H1 (cell line): ENCODE results near the gene UBR3. TPM values are rescaled to one million over a fixed set of nuclear protein-coding genes. Genes with fewer than 3 reads are reported as not detected.

Source experiments
- CTCF ChIA-PET: fragments of 300-600 bp; sonication (Branson Sonifier 250); formaldehyde crosslinking; loops from one replicate; lab custom pipeline; 2021; ENCODE audit not compliant: partially characterized antibody; lab: Charles Lee
- POLR2A ChIA-PET: fragments of 300-600 bp; sonication (Branson Sonifier 250); formaldehyde crosslinking; loops from one replicate; lab custom pipeline; 2021; ENCODE audit warnings: inconsistent platforms; ENCODE audit not compliant: partially characterized antibody; lab: Charles Lee
- DNase-seq, 2 experiments: peaks; one replicate each; pipeline versions ENCODE4 v3.0.0 to v3.0.0-alpha.2; 2010 to 2022; ENCODE audit warnings: low spot score in 2 of 2, low read depth in 1 of 2, mixed read lengths in 1 of 2
- FAIRE-seq: peaks from 2 replicates; lab custom pipeline; 2011; peaks lifted over from hg19 to GRCh38; lab: Jason Lieb, UNC
- H2AFZ ChIP-seq: 2 replicates; pipeline ENCODE4 v1.8.1; 2012; ENCODE audit warnings: low read length, inconsistent platforms
- H2AK5ac ChIP-seq: 2 replicates; pipeline ENCODE4 v1.6.1; 2013; ENCODE audit warnings: low read depth, low read length
- H2BK120ac ChIP-seq: replicated peaks from 2 replicates; pipeline ENCODE3; 2013; ENCODE audit warnings: low read depth, low read length, inconsistent platforms
- H2BK12ac ChIP-seq: 2 replicates; pipeline ENCODE4 v1.6.1; 2013; ENCODE audit warnings: low read depth, low read length
- H2BK15ac ChIP-seq: 2 replicates; pipeline ENCODE4 v1.6.1; 2013; ENCODE audit warnings: low read length
- H2BK20ac ChIP-seq: 2 replicates; pipeline ENCODE4 v1.6.1; 2013; ENCODE audit warnings: low read length
- H2BK5ac ChIP-seq: 2 replicates; pipeline ENCODE4 v1.6.1; 2013; ENCODE audit warnings: low read depth, low read length
- H3K14ac ChIP-seq: 2 replicates; pipeline ENCODE4 v1.6.1; 2013; ENCODE audit warnings: inconsistent platforms; ENCODE audit not compliant: insufficient read length
- H3K18ac ChIP-seq: 2 replicates; pipeline ENCODE4 v1.6.1; 2013; ENCODE audit warnings: low read length; ENCODE audit errors: extremely low read depth
- H3K23ac ChIP-seq: 2 replicates; pipeline ENCODE4 v1.6.1; 2013; ENCODE audit warnings: inconsistent platforms; ENCODE audit not compliant: insufficient read length
- H3K23me2 ChIP-seq: 2 replicates; pipeline ENCODE4 v1.6.1; 2013; ENCODE audit warnings: low read depth, low read length
- H3K27ac ChIP-seq: 2 replicates; pipeline ENCODE4 v1.6.1; 2011; ENCODE audit warnings: low read depth, low read length, inconsistent platforms
- H3K27me3 ChIP-seq, 4 experiments: replicated peaks in 1 of 4; 1 replicate in 1 of 4; 2 replicates in 3 of 4; pipeline versions ENCODE4 v1.6.1 to v1.8.1; 2011 to 2013; ENCODE audit warnings: low read length in 3 of 4, mild to moderate bottlenecking in 3 of 4, inconsistent platforms in 2 of 4, mixed read lengths in 2 of 4, moderate library complexity in 1 of 4; ENCODE audit not compliant: control insufficient read depth in 3 of 4, insufficient read depth in 3 of 4; ENCODE audit errors: extremely low read depth in 1 of 4
- H3K36me3 ChIP-seq, 4 experiments: 2 replicates each; pipeline versions ENCODE4 v1.6.1 to v1.8.1; 2011 to 2013; ENCODE audit warnings: mild to moderate bottlenecking in 4 of 4, low read length in 3 of 4, moderate library complexity in 2 of 4, control low read depth in 1 of 4, inconsistent platforms in 1 of 4; ENCODE audit not compliant: insufficient read depth in 4 of 4, control insufficient read depth in 2 of 4
- H3K4ac ChIP-seq: replicated peaks from 2 replicates; pipeline ENCODE3; 2013; ENCODE audit warnings: low read length, low read depth, mixed read lengths, inconsistent platforms; ENCODE audit not compliant: insufficient read length
- H3K4me1 ChIP-seq, 4 experiments: replicated peaks in 1 of 4; 1 replicate in 1 of 4; 2 replicates in 3 of 4; pipeline versions ENCODE4 v1.6.1 to v1.8.1; 2011 to 2013; ENCODE audit warnings: low read length in 3 of 4, inconsistent platforms in 2 of 4, mixed read lengths in 1 of 4; ENCODE audit not compliant: insufficient read depth in 4 of 4, control insufficient read depth in 3 of 4
- H3K4me2 ChIP-seq, 2 experiments: 2 replicates each; pipeline versions ENCODE4 v1.6.1 to v1.8.1; 2011 to 2013; ENCODE audit warnings: low read depth in 2 of 2, low read length in 2 of 2, control low read depth in 1 of 2, inconsistent platforms in 1 of 2, mild to moderate bottlenecking in 1 of 2; ENCODE audit not compliant: insufficient read depth in 1 of 2
- H3K4me3 ChIP-seq, 4 experiments: fragments of 200-600, 300-600 bp in 1 of 4; sonication (generic), shearing (Covaris generic), sonication (Bioruptor Twin) in 1 of 4; 2 replicates each; pipeline versions ENCODE4 v1.5.1 to v1.8.1; 2011 to 2016; ENCODE audit warnings: low read length in 4 of 4, low read depth in 3 of 4, control low read depth in 2 of 4, inconsistent platforms in 2 of 4, mild to moderate bottlenecking in 2 of 4, mixed read lengths in 1 of 4, moderate library complexity in 1 of 4; ENCODE audit not compliant: insufficient read depth in 2 of 4; ENCODE audit errors: extremely low read depth in 1 of 4
- H3K56ac ChIP-seq: replicated peaks from 2 replicates; pipeline ENCODE3; 2013; ENCODE audit warnings: low read depth, mild to moderate bottlenecking, mixed read lengths, low read length, inconsistent platforms; ENCODE audit not compliant: insufficient read length
- H3K79me1 ChIP-seq: 2 replicates; pipeline ENCODE4 v1.6.1; 2013; ENCODE audit warnings: low read depth, low read length, control low read depth
- H3K79me2 ChIP-seq, 2 experiments: 2 replicates each; pipeline versions ENCODE4 v1.6.1 to v1.8.1; 2012 to 2013; ENCODE audit warnings: low read length in 2 of 2, mild to moderate bottlenecking in 2 of 2, inconsistent platforms in 1 of 2; ENCODE audit not compliant: insufficient read depth in 2 of 2, control insufficient read depth in 1 of 2
- H3K9ac ChIP-seq, 4 experiments: replicated peaks in 1 of 4; 1 replicate in 1 of 4; 2 replicates in 3 of 4; pipeline versions ENCODE4 v1.6.1 to v1.8.1; 2011 to 2013; ENCODE audit warnings: low read depth in 3 of 4, low read length in 3 of 4, control low read depth in 2 of 4, mild to moderate bottlenecking in 2 of 4, moderate library complexity in 2 of 4, inconsistent platforms in 1 of 4; ENCODE audit errors: extremely low read depth in 1 of 4
- H3K9me3 ChIP-seq, 2 experiments: 2 replicates each; pipeline versions ENCODE4 v1.6.1 to v1.8.1; 2012 to 2013; ENCODE audit warnings: mild to moderate bottlenecking in 2 of 2, moderate library complexity in 2 of 2, control low read depth in 1 of 2, inconsistent platforms in 1 of 2, low read depth in 1 of 2, low read length in 1 of 2, mixed read lengths in 1 of 2; ENCODE audit not compliant: insufficient read depth in 2 of 2
- H4K20me1 ChIP-seq, 2 experiments: replicated peaks in 1 of 2; 2 replicates each; pipeline versions ENCODE3 to v1.8.1; 2011 to 2013; ENCODE audit warnings: inconsistent platforms in 2 of 2, low read length in 2 of 2, mild to moderate bottlenecking in 1 of 2; ENCODE audit not compliant: insufficient read depth in 2 of 2, control insufficient read depth in 1 of 2
- H4K5ac ChIP-seq: 2 replicates; pipeline ENCODE4 v1.6.1; 2013; ENCODE audit warnings: low read length, low read depth, mixed read lengths, inconsistent platforms; ENCODE audit not compliant: insufficient read length
- H4K8ac ChIP-seq: 2 replicates; pipeline ENCODE4 v1.8.0; 2013; ENCODE audit warnings: mild to moderate bottlenecking, moderate library complexity, low read length, inconsistent platforms; ENCODE audit not compliant: insufficient read depth; ENCODE audit errors: extremely low read depth
- H4K91ac ChIP-seq: replicated peaks from 2 replicates; pipeline ENCODE3; 2013; ENCODE audit warnings: low read length, mixed read lengths, inconsistent platforms; ENCODE audit not compliant: insufficient read length
- BACH1 ChIP-seq: IDR thresholded peaks from 2 replicates; pipeline ENCODE4 v1.6.1; 2012; ENCODE audit warnings: low read length, improper control_type of control experiment
- BCL11A ChIP-seq, 2 experiments: IDR thresholded peaks; one replicate each; pipeline ENCODE4 v1.6.1; 2011; ENCODE audit warnings: low read depth in 2 of 2, low read length in 2 of 2, mild to moderate bottlenecking in 2 of 2
- CBX5 ChIP-seq: fragments of 300-800, 300-1000 bp; sonication (generic); IDR thresholded peaks from 2 replicates; pipeline ENCODE4 v1.7.1; 2016; ENCODE audit warnings: antibody characterized with exemption, low read length, low read depth
- CBX8 ChIP-seq: fragments of 300-800, 300-1000 bp; sonication (generic); IDR thresholded peaks from 2 replicates; pipeline ENCODE4 v1.7.1; 2016; ENCODE audit warnings: low read depth, low read length, borderline replicate concordance
- GTF2F1 ChIP-seq: IDR thresholded peaks from 2 replicates; pipeline ENCODE4 v1.6.1; 2012; ENCODE audit warnings: low read depth, low read length, improper control_type of control experiment, borderline replicate concordance
- HDAC6 ChIP-seq: IDR thresholded peaks from one replicate; pipeline ENCODE4 v1.7.1; 2012; ENCODE audit warnings: low read depth, mild to moderate bottlenecking, inconsistent platforms, low read length, moderate library complexity
- KDM1A ChIP-seq: fragments of 200-600, 300-600 bp; sonication (generic); IDR thresholded peaks from 2 replicates; pipeline ENCODE4 v1.7.1; 2016; ENCODE audit warnings: mild to moderate bottlenecking, low read length, borderline replicate concordance
- MAFK ChIP-seq: IDR thresholded peaks from 2 replicates; pipeline ENCODE4 v1.6.1; 2012; ENCODE audit warnings: low read depth, mild to moderate bottlenecking, improper control_type of control experiment, low read length
- POU5F1 ChIP-seq: IDR thresholded peaks from 2 replicates; pipeline ENCODE4 v1.6.1; 2011; ENCODE audit warnings: low read depth, mild to moderate bottlenecking, low read length, moderate library complexity
- SIRT6 ChIP-seq: IDR thresholded peaks from one replicate; pipeline ENCODE4 v1.7.1; 2012; ENCODE audit warnings: low read length, inconsistent platforms
- TAF7 ChIP-seq: optimal IDR thresholded peaks from 2 replicates; pipeline ENCODE3; 2011; ENCODE audit warnings: low read depth, mild to moderate bottlenecking, inconsistent platforms, low read length, moderate library complexity, borderline replicate concordance
- YY1 ChIP-seq: IDR thresholded peaks from 2 replicates; pipeline ENCODE4 v1.6.1; 2011; ENCODE audit warnings: low read depth, mild to moderate bottlenecking, low read length
- WGBS, 2 experiments: shearing (Covaris generic) in 1 of 2; methylation state at CpG; one replicate each; pipeline versions ENCODE4 v1.1.6 to v1.1.7; 2013 to 2015; ENCODE audit warnings: low lambda C conversion rate in 2 of 2, mixed read lengths in 2 of 2, inconsistent platforms in 1 of 2, low coverage in 1 of 2, missing lambda C conversion rate in 1 of 2; ENCODE audit not compliant: insufficient replicate concordance in 2 of 2, insufficient coverage in 1 of 2, insufficient read length in 1 of 2; ENCODE audit errors: extremely low coverage in 1 of 2, missing lambda C conversion rate in 1 of 2; 5-methylcytosine and 5-hydroxymethylcytosine counted together
- polyA plus RNA-seq, 7 experiments: library from polyadenylated mRNA; depleted of rRNA in 3 of 7; stranded (reverse) in 5 of 7; unstranded in 2 of 7; fragments of >200 nt in 5 of 7; fragments of 200-250 nt in 2 of 7; gene quantifications; 1 replicate in 5 of 7; 2 replicates in 1 of 7; 4 replicates in 1 of 7; pipeline versions ENCODE4 v1.2.1 to v1.2.3, GENCODE V29; 2011 to 2013; ENCODE audit warnings: missing spikeins in 2 of 7, mixed read lengths in 2 of 7
- total RNA-seq: library from RNA; stranded (reverse); fragmentation: NEBNext Ultra II Directional; extraction: Animal tissue kit (Norgen Biotek cat#: 25700); gene quantifications from 2 replicates; pipeline ENCODE4 v1.2.1, GENCODE V29; 2021

UBR3 gene
- total and polyA plus RNA-seq, 2 of the 8 experiments (the other 6 are each of a cell fraction or from before 2014, with no cell fraction given) = 3.7 to 17.7 TPM

GRCh38 chr2:170088776-170089175 is 261.5 kb downstream of the UBR3 start:
- H2BK120ac ChIP-seq = no peak overlapping the region
- no peak for DNase-seq
- no peak overlapping the region for H3K14ac ChIP-seq
- no peak overlapping the region for H3K9ac ChIP-seq
- no peak overlapping the region for H3K27ac ChIP-seq
- H2AFZ ChIP-seq = no peak overlapping the region
- H3K36me3 ChIP-seq = peaks cover 0 to 3% (median 2%) of the 10 kb centered on the region in 4 experiments; a peak in 1 of 8 replicates
- H3K23ac ChIP-seq = no peak overlapping the region
- no peak overlapping the region for H3K4ac ChIP-seq
- ChIA-PET POLR2A (interaction anchor here (2.0 kb wide), 1 partner anchor 19 kb away, joined by 5 read pairs; no protein-coding TSS in a partner anchor), CTCF (interaction anchor here (1.6 kb wide), 1 partner anchor 8 kb away, joined by 6 read pairs; no protein-coding TSS in a partner anchor)
- FAIRE-seq = no peak
- H3K27me3 ChIP-seq = peaks cover 0 to 1% (median 0%) of the 10 kb centered on the region in 4 experiments; a peak in 1 of 7 replicates
- no peaks in the 10 kb centered on the region for H3K23me2 ChIP-seq
- no peaks in the 10 kb centered on the region for H3K79me1 ChIP-seq
- H2BK15ac ChIP-seq = no peak overlapping the region
- H4K5ac ChIP-seq = no peak overlapping the region
- no peak overlapping the region for H2BK20ac ChIP-seq
- no peak overlapping the region for H4K91ac ChIP-seq
- 85% methylated on average over 5 of the region's 5 CpGs; no CpG with 5 or more reads in 1 of the 2 experiments for WGBS, 2 experiments
- TF ChIP-seq GTF2F1 = no peak
- no peak for TF ChIP-seq BCL11A (IDR thresholded peaks at IDR 0.05; ENCODE audit: low read depth in 2 of 2, low read length in 2 of 2)
- no peak for TF ChIP-seq TAF7
- no peak for TF ChIP-seq MAFK
- TF ChIP-seq HDAC6 = no peak
- no peak for TF ChIP-seq BACH1
- no peak for TF ChIP-seq POU5F1
- TF ChIP-seq YY1 = no peak
- TF ChIP-seq SIRT6 = no peak
- no peak for TF ChIP-seq CBX5
- TF ChIP-seq KDM1A = no peak
- no peak for TF ChIP-seq CBX8
- 0 out of 2 replicates have a peak overlapping the region, but pooled peaks have one; percentile 25 for H3K18ac ChIP-seq
- H3K4me2 ChIP-seq = no peak overlapping the region; a peak in 1 of 4 replicates
- no peaks in the 10 kb centered on the region for H3K79me2 ChIP-seq
- H4K20me1 ChIP-seq = no peaks in the 10 kb centered on the region
- no peak overlapping the region for H3K4me3 ChIP-seq
- peaks cover 14 to 16% of the 10 kb centered on the region in 2 experiments for H3K9me3 ChIP-seq
- no peak overlapping the region for H2BK5ac ChIP-seq
- H3K56ac ChIP-seq = no peak overlapping the region
- peaks cover 2 to 25% (median 19%) of the 10 kb centered on the region in 4 experiments; a peak in 4 of 7 replicates for H3K4me1 ChIP-seq
- no peak overlapping the region for H2BK12ac ChIP-seq
- H2AK5ac ChIP-seq = no peak overlapping the region
- no peak overlapping the region for H4K8ac ChIP-seq
